Measurements from ENCODE around the gene PIK3R1.

- no peak for TF ChIP-seq EZH2 (IDR thresholded peaks at IDR 0.05; ENCODE audit: borderline replicate concordance, low read depth, low read length, severe bottlenecking)
- TF ChIP-seq CTCF (IDR thresholded peaks at IDR 0.05; ENCODE audit: borderline replicate concordance, extremely low read depth, low read length, poor library complexity, severe bottlenecking): no peak
These were observed 104.3 kb downstream of the PIK3R1 start for GRCh38 chr5:68319706-68320412.
